HCT116 (cell line): ENCODE data around the gene CAMK2D. TPM values are rescaled to one million over a fixed set of nuclear protein-coding genes. Genes with fewer than 3 reads are reported as not detected.

Experiments used
- ATAC-seq: fragments of 200-7000 bp; cut with Tn5 transposase; 2 replicates; pipeline ENCODE4 v1.9.1; 2020; ENCODE audit warnings: mild to moderate bottlenecking, moderate library complexity
- BruUV-seq: library from RNA; stranded (reverse); fragments of 400-500 nt; replicated peaks from 2 replicates; lab custom pipeline; 2021; lab: Mats Ljungman, UMichigan
- CTCF ChIA-PET: fragments of 300-600 bp; sonication (Branson Sonifier 250); formaldehyde crosslinking; loops from one replicate; lab custom pipeline; 2021; ENCODE audit warnings: antibody characterized with exemption; lab: Charles Lee
- POLR2A ChIA-PET: fragments of 300-600, 350-600 bp; sonication (Branson Sonifier 250); formaldehyde crosslinking; loops from one replicate; lab custom pipeline; 2021; ENCODE audit warnings: antibody characterized with exemption; lab: Charles Lee
- RAD21 ChIA-PET, 2 experiments: fragments of 300-600 bp; sonication (Branson Sonifier 250); formaldehyde crosslinking; loops; one replicate each; lab custom pipeline; 2023; ENCODE audit warnings: low total read pairs in 2 of 2; ENCODE audit not compliant: uncharacterized antibody in 2 of 2, unreplicated experiment in 2 of 2, low non-redundant PET in 1 of 2; lab: Charles Lee
- DNase-seq: peaks from one replicate; pipeline ENCODE4 v3.0.0-alpha.2; 2010; ENCODE audit warnings: low read depth, low spot score
- H2AFZ ChIP-seq: fragments of 200-600 bp; shearing (Covaris generic), sonication (generic); 2 replicates; pipeline ENCODE4 v1.6.1; 2017; ENCODE audit warnings: low read depth, mixed run types, mixed read lengths, antibody characterized with exemption, low read length; ENCODE audit not compliant: poor library complexity, severe bottlenecking
- H3K27ac ChIP-seq: 2 replicates; pipeline ENCODE4 v1.5.1; 2012; ENCODE audit warnings: low read depth, low read length
- H3K27me3 ChIP-seq: fragments of 200-600 bp; sonication (generic); 2 replicates; pipeline ENCODE4 v1.6.1; 2016; ENCODE audit warnings: mixed run types, low read length, mixed read lengths; ENCODE audit not compliant: insufficient read depth
- H3K36me3 ChIP-seq, 2 experiments: fragments of 200-500 bp in 1 of 2; fragments of 200-600 bp in 1 of 2; sonication (Bioruptor generic) in 1 of 2; sonication (generic) in 1 of 2; 2 replicates each; pipeline versions ENCODE4 v1.5.1 to v1.6.1; 2014 to 2016; ENCODE audit warnings: low read length in 2 of 2, inconsistent platforms in 1 of 2, mixed read lengths in 1 of 2, mixed run types in 1 of 2; ENCODE audit not compliant: insufficient read depth in 2 of 2, control insufficient read depth in 1 of 2
- H3K4me1 ChIP-seq, 2 experiments: fragments of 200-600 bp in 1 of 2; sonication (generic) in 1 of 2; 2 replicates each; pipeline versions ENCODE4 v1.5.1 to v1.6.1; 2012 to 2017; ENCODE audit warnings: low read length in 2 of 2, inconsistent platforms in 1 of 2, mild to moderate bottlenecking in 1 of 2, mixed read lengths in 1 of 2, mixed run types in 1 of 2, moderate library complexity in 1 of 2; ENCODE audit not compliant: insufficient read depth in 2 of 2, control insufficient read depth in 1 of 2
- H3K4me2 ChIP-seq: fragments of 200-600 bp; sonication (generic); 2 replicates; pipeline ENCODE4 v1.6.1; 2017; ENCODE audit warnings: mixed run types, low read length, mixed read lengths
- H3K4me3 ChIP-seq, 2 experiments: fragments of 200-600 bp in 1 of 2; sonication (generic) in 1 of 2; replicated peaks in 1 of 2; 2 replicates each; pipeline ENCODE4 v1.5.1; 2011 to 2016; ENCODE audit warnings: low read length in 2 of 2, control low read depth in 1 of 2, low read depth in 1 of 2, mild to moderate bottlenecking in 1 of 2, mixed read lengths in 1 of 2, mixed run types in 1 of 2
- H3K79me2 ChIP-seq: fragments of 200-600 bp; sonication (generic); 2 replicates; pipeline ENCODE4 v1.6.1; 2017; ENCODE audit warnings: mild to moderate bottlenecking, mixed run types, low read length, moderate library complexity, mixed read lengths; ENCODE audit not compliant: insufficient read depth
- H3K9ac ChIP-seq: fragments of 200-600 bp; sonication (generic); 2 replicates; pipeline ENCODE4 v1.6.1; 2016; ENCODE audit warnings: low read length, mixed read lengths
- H3K9me2 ChIP-seq: fragments of 200-600 bp; sonication (generic), shearing (Covaris generic); 2 replicates; pipeline ENCODE4 v1.6.1; 2017; ENCODE audit warnings: mixed run types, mild to moderate bottlenecking, moderate library complexity; ENCODE audit not compliant: insufficient read depth
- H3K9me3 ChIP-seq, 2 experiments: fragments of 200-500 bp in 1 of 2; fragments of 200-600 bp in 1 of 2; sonication (Bioruptor generic) in 1 of 2; sonication (generic) in 1 of 2; 2 replicates each; pipeline ENCODE4 v1.6.1; 2014 to 2017; ENCODE audit warnings: low read length in 2 of 2, mixed read lengths in 2 of 2, inconsistent platforms in 1 of 2, low read depth in 1 of 2, mild to moderate bottlenecking in 1 of 2, mixed run types in 1 of 2, moderate library complexity in 1 of 2; ENCODE audit not compliant: control insufficient read depth in 1 of 2, insufficient read depth in 1 of 2
- H4K20me1 ChIP-seq: fragments of 200-600 bp; sonication (generic), shearing (Covaris generic); 2 replicates; pipeline ENCODE4 v1.6.1; 2017; ENCODE audit warnings: mixed run types, mild to moderate bottlenecking, moderate library complexity; ENCODE audit not compliant: insufficient read depth
- CBX3 ChIP-seq: IDR thresholded peaks from 2 replicates; pipeline ENCODE4 v1.6.1; 2012; ENCODE audit warnings: low read depth
- CEBPB ChIP-seq: IDR thresholded peaks from 2 replicates; pipeline ENCODE4 v1.6.1; 2012; ENCODE audit warnings: low read depth
- ELF1 ChIP-seq: IDR thresholded peaks from 2 replicates; pipeline ENCODE4 v1.6.1; 2012; ENCODE audit warnings: low read depth, borderline replicate concordance
- EZH2phosphoT487 ChIP-seq: fragments of 200-600 bp; IDR thresholded peaks from 2 replicates; pipeline ENCODE4 v1.6.1; 2018; ENCODE audit warnings: antibody characterized with exemption, borderline replicate concordance
- FOSL1 ChIP-seq: IDR thresholded peaks from 2 replicates; pipeline ENCODE4 v1.6.1; 2012; ENCODE audit warnings: low read depth
- JUND ChIP-seq: IDR thresholded peaks from 2 replicates; pipeline ENCODE4 v1.6.1; 2012
- POLR2AphosphoS5 ChIP-seq: IDR thresholded peaks from 2 replicates; pipeline ENCODE4 v1.6.1; 2011; ENCODE audit warnings: mild to moderate bottlenecking, low read depth, low read length, moderate library complexity
- SIN3A ChIP-seq: IDR thresholded peaks from 2 replicates; pipeline ENCODE4 v1.6.1; 2012; ENCODE audit warnings: low read depth
- SP1 ChIP-seq: IDR thresholded peaks from 2 replicates; pipeline ENCODE4 v1.6.1; 2012; ENCODE audit warnings: low read depth
- SRF ChIP-seq: IDR thresholded peaks from 2 replicates; pipeline ENCODE4 v1.6.1; 2012; ENCODE audit warnings: low read depth
- TCF7L2 ChIP-seq: IDR thresholded peaks from 2 replicates; pipeline ENCODE4 v1.7.0; 2011; ENCODE audit warnings: borderline replicate concordance, inconsistent platforms; ENCODE audit not compliant: insufficient read depth, insufficient read length; ENCODE audit errors: extremely low read depth
- intact Hi-C: fragments of 100-400 bp; cut with micrococcal nuclease; formaldehyde crosslinking; loops from 2 replicates; pipeline ENCODE4 v1.10.0; 2022
- total RNA-seq: library from RNA; stranded (reverse); gene quantifications from one replicate; pipeline ENCODE4 v1.2.1, GENCODE V29; 2021; ENCODE audit not compliant: unreplicated experiment
- TF ChIP-seq, protein P1 (sequence below), 3 experiments: fragments of 200-600 bp in 1 of 3; sonication (generic) in 1 of 3; IDR thresholded peaks in 2 of 3; conservative IDR thresholded peaks in 1 of 3; 2 replicates each; pipeline ENCODE4 v1.5.1; 2012 to 2017; ENCODE audit warnings: low read depth in 2 of 3, low read length in 2 of 3, antibody characterized with exemption in 1 of 3, borderline replicate concordance in 1 of 3, control low read depth in 1 of 3, mild to moderate bottlenecking in 1 of 3, mixed read lengths in 1 of 3, mixed run types in 1 of 3, moderate library complexity in 1 of 3; ENCODE audit not compliant: insufficient read depth in 1 of 3
- TF ChIP-seq, protein P2 (sequence below): IDR thresholded peaks from 2 replicates; pipeline ENCODE4 v1.6.1; 2011; ENCODE audit warnings: mild to moderate bottlenecking, low read length, moderate library complexity; ENCODE audit not compliant: insufficient replicate concordance; ENCODE audit errors: extremely low read depth
- TF ChIP-seq, protein P3 (sequence below): IDR thresholded peaks from 2 replicates; pipeline ENCODE4 v1.6.1; 2012
- TF ChIP-seq, protein P4 (sequence below): IDR thresholded peaks from 2 replicates; pipeline ENCODE4 v1.6.1; 2012

Gene CAMK2D
- total RNA-seq, 1 experiment from 2014 or later = 67.0 TPM

DNA sequence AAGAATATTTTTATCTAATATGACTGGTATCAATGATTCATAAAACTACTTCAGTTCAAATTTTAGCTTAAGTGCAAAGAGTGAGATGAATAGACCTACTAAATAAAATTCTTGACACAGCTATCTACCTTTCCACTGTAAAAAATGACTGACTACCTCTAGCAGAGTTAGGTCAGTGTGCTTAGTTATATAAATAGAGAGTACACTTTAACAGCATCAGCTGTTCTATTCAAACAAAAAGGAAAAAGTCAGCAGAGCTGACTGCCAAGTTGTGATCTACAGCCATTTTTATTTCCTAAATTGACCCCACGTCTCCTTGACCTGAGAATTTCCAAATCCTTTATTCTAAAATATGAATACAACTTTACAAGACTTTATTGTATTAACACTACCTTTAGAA is 262.4 kb downstream of the CAMK2D start:
- ChIA-PET POLR2A (no interaction called here), CTCF (no interaction called here), RAD21 (no interaction called here)
- H3K27me3 ChIP-seq = no peaks in the 10 kb centered on the region
- no peaks in the 10 kb centered on the region for H4K20me1 ChIP-seq
- no peak overlapping the region for H3K4me2 ChIP-seq
- intact Hi-C loops = no loop called here
- no peaks in the 10 kb centered on the region for H3K4me1 ChIP-seq
- no peak for TF ChIP-seq CBX3
- TF ChIP-seq SRF = no peak
- TF ChIP-seq, protein P1, sequence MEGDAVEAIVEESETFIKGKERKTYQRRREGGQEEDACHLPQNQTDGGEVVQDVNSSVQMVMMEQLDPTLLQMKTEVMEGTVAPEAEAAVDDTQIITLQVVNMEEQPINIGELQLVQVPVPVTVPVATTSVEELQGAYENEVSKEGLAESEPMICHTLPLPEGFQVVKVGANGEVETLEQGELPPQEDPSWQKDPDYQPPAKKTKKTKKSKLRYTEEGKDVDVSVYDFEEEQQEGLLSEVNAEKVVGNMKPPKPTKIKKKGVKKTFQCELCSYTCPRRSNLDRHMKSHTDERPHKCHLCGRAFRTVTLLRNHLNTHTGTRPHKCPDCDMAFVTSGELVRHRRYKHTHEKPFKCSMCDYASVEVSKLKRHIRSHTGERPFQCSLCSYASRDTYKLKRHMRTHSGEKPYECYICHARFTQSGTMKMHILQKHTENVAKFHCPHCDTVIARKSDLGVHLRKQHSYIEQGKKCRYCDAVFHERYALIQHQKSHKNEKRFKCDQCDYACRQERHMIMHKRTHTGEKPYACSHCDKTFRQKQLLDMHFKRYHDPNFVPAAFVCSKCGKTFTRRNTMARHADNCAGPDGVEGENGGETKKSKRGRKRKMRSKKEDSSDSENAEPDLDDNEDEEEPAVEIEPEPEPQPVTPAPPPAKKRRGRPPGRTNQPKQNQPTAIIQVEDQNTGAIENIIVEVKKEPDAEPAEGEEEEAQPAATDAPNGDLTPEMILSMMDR (IDR thresholded peaks at IDR 0.05 in 2 of 3, conservative IDR thresholded peaks at IDR 0.05 in 1 of 3; ENCODE audit: borderline replicate concordance in 1 of 3, insufficient read depth in 1 of 3, low read depth in 2 of 3, low read length in 2 of 3) = no peak
- no peak for TF ChIP-seq POLR2AphosphoS5
- TF ChIP-seq CEBPB = no peak
- TF ChIP-seq, protein P2, sequence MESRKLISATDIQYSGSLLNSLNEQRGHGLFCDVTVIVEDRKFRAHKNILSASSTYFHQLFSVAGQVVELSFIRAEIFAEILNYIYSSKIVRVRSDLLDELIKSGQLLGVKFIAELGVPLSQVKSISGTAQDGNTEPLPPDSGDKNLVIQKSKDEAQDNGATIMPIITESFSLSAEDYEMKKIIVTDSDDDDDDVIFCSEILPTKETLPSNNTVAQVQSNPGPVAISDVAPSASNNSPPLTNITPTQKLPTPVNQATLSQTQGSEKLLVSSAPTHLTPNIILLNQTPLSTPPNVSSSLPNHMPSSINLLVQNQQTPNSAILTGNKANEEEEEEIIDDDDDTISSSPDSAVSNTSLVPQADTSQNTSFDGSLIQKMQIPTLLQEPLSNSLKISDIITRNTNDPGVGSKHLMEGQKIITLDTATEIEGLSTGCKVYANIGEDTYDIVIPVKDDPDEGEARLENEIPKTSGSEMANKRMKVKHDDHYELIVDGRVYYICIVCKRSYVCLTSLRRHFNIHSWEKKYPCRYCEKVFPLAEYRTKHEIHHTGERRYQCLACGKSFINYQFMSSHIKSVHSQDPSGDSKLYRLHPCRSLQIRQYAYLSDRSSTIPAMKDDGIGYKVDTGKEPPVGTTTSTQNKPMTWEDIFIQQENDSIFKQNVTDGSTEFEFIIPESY = no peak
- no peak for TF ChIP-seq JUND
- TF ChIP-seq SP1 = no peak
- no peak for TF ChIP-seq TCF7L2
- no peak for TF ChIP-seq ELF1
- TF ChIP-seq SIN3A = no peak
- TF ChIP-seq, protein P3, sequence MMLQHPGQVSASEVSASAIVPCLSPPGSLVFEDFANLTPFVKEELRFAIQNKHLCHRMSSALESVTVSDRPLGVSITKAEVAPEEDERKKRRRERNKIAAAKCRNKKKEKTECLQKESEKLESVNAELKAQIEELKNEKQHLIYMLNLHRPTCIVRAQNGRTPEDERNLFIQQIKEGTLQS = no peak
- no peak for TF ChIP-seq FOSL1
- TF ChIP-seq, protein P4, sequence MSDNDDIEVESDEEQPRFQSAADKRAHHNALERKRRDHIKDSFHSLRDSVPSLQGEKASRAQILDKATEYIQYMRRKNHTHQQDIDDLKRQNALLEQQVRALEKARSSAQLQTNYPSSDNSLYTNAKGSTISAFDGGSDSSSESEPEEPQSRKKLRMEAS = no peak
- no peak for TF ChIP-seq EZH2phosphoT487
- DNase-seq (no peak), ATAC-seq (no peak)
- no peaks in the 10 kb centered on the region for H3K79me2 ChIP-seq
- H3K36me3 ChIP-seq = no peaks in the 10 kb centered on the region
- H3K27ac ChIP-seq = no peak overlapping the region
- H3K9me2 ChIP-seq = no peaks in the 10 kb centered on the region
- BruUV-seq = no TSS peak
- no peak overlapping the region for H3K9ac ChIP-seq
- H3K4me3 ChIP-seq = no peak overlapping the region
- H2AFZ ChIP-seq = no peak overlapping the region
- no peaks in the 10 kb centered on the region for H3K9me3 ChIP-seq
